HG03196 (cell line): ENCODE results near the gene SWAP70.
A peak's percentile ranks its signal among the peaks of the same experiment; 100 is the strongest.
"Not testable (repeated sequence)": the region's sequence is repeated elsewhere in the genome, so short reads cannot be mapped to it uniquely, and the experiment has no call there.

ENCODE experiments used
- ATAC-seq: cut with Tn5 transposase; IDR thresholded peaks from one replicate; pipeline ENCODE4 v1.9.1; 2021; ENCODE audit not compliant: unreplicated experiment

The SWAP70 gene

DNA sequence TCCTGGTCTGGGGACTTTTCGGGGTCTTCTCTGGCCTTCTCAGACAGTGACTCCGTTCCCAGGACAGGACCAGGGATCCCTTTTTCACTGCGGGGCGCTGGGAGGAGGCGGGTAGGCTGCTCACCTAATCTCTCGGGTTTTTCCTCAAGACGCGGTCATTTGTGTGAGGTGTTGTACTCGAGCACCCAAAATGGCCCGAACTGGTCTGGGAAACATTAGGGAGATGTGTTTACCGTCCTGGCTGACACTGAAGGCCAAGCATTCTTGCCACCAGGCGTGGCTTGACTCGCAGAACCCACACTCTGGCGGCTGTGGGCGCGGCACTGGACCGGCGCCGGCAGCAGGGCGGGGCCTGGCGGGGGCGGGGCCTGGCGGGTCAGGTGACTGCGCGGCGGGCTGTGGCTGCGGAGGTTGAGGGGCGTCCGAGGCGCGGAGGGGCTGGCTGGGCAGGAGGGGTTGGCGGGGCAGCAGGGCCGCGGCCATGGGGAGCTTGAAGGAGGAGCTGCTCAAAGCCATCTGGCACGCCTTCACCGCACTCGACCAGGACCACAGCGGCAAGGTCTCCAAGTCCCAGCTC, at the start of gene SWAP70:
SWAP70 (plus strand) TSS at position 379 of the 577 bp plus-strand sequence; CDS start at position 482, 103 bp downstream.
- peak; percentile 86 for ATAC-seq

- peak; percentile 56 for ATAC-seq
Observed at GRCh38 chr11:9615031-9615451, 48.8 kb upstream of the SWAP70 start.

- no peak for ATAC-seq
Observed at GRCh38 chr11:9616042-9616675, 47.7 kb upstream of the SWAP70 start.

- no peak for ATAC-seq
Observed at GRCh38 chr11:9616858-9617257, 47.0 kb upstream of the SWAP70 start.

- ATAC-seq, result no peak
Observed at GRCh38 chr11:9617940-9618339, 45.9 kb upstream of the SWAP70 start.

- ATAC-seq, result no peak
Observed at GRCh38 chr11:9619004-9619403, 44.9 kb upstream of the SWAP70 start.

DNA sequence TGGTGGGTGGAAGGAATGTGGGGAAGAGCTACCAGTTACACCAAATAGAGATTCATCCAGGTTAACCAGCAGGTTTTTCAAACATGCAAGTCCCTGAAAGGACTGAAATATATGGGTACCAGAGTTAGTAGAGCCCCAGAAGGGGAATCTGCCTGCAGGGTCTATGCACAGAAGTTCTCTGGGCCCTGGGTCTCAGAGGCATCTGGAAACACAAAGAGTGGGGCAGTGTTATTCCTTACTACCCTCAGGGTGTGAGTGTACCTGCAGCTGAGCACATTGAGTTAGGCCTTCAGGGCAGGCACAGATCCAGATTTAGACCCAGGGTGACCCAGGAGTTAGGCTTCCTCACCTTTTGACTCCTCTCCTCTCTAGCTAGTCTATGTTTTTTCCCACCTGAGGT, 43.9 kb upstream of the SWAP70 start:
- ATAC-seq, result no peak

DNA sequence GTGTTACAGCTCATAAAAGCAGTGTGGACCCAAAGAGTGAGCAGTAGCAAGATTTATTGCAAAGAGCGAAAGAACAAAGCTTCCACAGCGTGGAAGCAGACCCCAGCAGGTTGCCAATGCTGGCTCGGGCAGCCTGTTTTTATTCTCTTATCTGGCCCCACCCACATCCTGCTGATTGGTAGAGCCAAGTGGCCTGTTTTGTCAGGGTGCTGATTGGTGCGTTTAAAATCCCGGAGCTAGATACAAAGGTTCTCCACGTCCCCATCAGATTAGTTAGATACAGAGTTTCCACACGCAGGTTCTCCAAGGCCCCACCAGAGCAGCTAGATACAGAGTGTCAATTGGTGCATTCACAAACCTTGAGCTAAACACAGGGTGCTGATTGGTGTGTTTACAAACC, 41.5 kb upstream of the SWAP70 start:
- ATAC-seq, result not testable (repeated sequence)

DNA sequence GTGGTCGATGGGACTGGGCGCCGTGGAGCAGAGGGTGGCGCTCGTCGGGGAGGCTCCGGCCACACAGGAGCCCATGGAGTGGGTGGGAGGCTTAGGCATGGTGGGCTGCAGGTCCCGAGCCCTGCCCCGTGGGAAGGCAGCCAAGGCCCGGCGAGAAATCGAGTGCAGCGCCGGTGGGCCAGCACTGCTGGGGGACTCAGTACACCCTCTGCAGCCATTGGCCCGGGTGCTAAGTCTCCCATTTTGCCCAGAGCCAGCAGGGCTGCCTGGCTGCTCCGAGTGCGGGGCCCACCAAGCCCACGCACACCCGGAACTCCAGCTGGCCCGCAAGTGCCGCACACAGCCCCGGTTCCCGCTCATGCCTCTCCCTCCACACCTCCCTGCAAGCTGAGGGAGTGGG, 40.8 kb upstream of the SWAP70 start:
- not testable (repeated sequence) for ATAC-seq

DNA sequence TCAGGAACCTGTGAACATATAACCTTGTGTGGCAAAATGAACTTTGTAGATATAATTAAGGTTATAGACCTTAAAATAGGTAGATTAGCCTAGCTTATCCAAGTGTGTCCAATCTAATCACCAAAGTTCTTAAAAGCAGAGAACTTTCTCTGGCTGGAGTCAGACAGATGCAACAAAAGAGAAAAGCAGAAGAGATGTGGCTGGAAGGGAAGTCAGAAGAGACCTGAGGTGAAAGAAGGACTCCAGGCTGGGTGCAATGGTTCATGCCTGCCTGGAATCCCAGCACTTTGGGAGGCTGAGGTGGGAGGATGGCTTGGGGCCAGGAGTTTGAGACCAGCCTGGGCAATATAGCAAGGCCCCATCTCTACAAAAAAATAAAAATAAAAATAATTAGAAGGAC, 39.4 kb upstream of the SWAP70 start:
- no peak for ATAC-seq

GRCh38 chr11:9625162-9625561, 38.7 kb upstream of the SWAP70 start:
- ATAC-seq, result no peak

GRCh38 chr11:9625728-9626127, 38.1 kb upstream of the SWAP70 start:
- ATAC-seq, result no peak

DNA sequence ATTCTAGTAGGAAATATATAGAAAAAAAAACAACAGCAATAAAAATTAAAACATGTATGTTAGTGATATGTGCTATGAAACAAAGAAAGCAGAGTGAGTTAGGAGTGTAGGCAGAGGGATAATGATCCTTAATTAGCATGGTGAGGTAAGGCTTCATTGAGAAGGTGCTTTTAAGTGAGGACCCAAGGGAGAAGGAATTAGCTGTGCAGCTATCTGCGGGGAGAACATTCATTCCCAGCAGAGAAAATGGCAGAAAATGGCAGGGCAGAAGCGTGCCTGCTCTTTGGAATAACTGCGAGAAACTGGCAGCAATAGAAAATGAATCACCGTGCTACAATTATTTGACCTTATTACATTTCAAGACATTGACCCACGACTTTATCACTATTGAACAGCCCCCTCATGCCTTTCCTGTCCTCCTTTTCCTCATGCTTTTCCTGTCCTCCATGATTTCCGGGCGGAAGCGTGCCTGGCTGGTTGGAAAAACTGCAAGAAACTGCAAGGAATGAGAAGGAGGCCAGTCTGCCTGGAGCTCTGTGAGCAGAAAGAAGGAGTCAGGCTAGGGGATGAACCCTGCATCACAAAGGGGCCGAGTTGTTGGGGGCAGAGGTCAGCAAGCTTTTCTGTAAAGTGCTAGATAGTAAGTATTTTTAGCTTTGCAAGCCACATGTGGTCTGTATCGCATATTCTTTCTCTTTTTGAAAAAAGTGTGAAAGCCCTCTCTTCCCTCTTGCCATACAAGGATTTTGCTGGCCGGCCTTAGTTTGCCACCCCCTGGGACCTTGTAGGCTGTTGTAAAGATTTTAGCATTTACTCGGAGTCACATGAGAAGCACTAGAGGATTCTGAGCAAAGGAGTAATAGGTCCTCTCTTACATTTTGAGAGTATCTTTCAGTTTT, 37.1 kb upstream of the SWAP70 start:
- no peak for ATAC-seq

- no peak for ATAC-seq
Observed at GRCh38 chr11:9629064-9629463, 34.8 kb upstream of the SWAP70 start.

- no peak for ATAC-seq
Observed at GRCh38 chr11:9633679-9634078, 30.2 kb upstream of the SWAP70 start.

- no peak for ATAC-seq
Observed at GRCh38 chr11:9636691-9637090, 27.2 kb upstream of the SWAP70 start.

DNA sequence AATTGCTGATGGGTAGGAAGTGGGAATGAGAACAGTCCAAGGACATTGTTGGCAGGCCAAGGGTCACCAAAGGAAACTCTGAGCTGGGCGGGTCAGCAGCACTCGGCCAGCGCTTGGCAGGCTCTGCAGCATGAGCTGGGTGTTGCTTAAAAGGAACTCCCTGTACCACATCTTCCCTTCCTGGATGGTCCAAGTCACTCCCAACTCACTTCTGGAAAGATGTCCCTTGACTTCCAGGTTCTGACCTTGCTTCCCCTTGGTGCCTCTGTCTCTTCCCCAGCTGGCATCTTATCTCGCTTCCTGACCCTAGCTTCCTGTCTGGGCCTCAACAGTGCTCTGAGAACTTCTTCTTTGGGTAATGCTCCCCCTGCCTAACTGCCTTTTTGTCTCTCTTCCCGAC, 24.8 kb upstream of the SWAP70 start:
- no peak for ATAC-seq

DNA sequence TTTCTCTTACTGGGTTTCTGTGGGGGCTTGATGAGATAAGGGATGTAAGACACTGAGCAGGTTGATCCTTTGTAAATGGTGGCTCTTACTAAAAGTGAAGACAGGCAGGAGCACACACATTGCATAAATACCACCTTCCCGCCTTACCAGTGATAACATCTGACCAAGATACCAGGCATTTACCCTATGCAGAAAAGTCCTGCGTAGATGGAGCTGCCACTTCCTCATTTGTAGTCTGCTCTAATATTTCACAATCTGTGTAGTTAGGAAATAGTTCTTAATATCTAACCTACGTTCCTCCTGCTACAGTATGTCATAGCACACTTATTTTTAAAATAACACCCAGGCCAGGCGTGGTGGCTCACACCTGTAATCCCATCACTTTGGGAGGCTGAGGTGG, 23.9 kb upstream of the SWAP70 start:
- no peak for ATAC-seq

GRCh38 chr11:9642894-9643293, 21.0 kb upstream of the SWAP70 start:
- no peak for ATAC-seq

DNA sequence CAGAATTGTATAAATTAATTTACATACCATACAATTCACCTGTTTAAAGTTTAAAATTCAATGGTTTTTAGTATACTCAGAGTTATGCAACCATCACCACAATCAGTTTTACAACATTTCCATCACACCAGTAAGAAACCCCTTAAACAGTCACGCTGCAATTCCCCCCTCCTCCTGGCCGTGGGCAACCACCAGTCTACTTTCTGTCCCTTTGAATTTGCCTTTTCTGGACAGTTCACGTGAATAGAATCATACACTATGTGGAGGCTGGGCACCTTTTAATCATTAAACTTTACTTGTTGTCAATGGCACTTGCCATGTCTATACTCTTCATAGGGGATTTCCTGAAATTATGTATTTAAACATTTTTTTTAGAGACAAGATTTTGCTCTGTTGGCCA, 20.1 kb upstream of the SWAP70 start:
- peak; percentile 92 for ATAC-seq

- no peak for ATAC-seq
Observed at GRCh38 chr11:9645881-9646280, 18.0 kb upstream of the SWAP70 start.

GRCh38 chr11:9646324-9646723, 17.6 kb upstream of the SWAP70 start:
- no peak for ATAC-seq
